ENCODE measurements around the gene AKR1B1. TPM values are rescaled to one million over a fixed set of nuclear protein-coding genes. Genes with fewer than 3 reads are reported as not detected.

The AKR1B1 gene
- polyA plus RNA-seq, 1 of the 3 experiments (the other 2 are of a cell fraction) = 216 TPM

GRCh38 chr7:134435161-134435920 is 23.6 kb downstream of the AKR1B1 start:
- TF ChIP-seq TCF12 (IDR thresholded peaks at IDR 0.05) (no peak), USF1 (IDR thresholded peaks at IDR 0.05; ENCODE audit: borderline replicate concordance, low read depth) (no peak), TAF1 (IDR thresholded peaks at IDR 0.05; ENCODE audit: borderline replicate concordance, low read depth, low read length) (no peak), ELF1 (IDR thresholded peaks at IDR 0.05) (no peak), RXRA (IDR thresholded peaks at IDR 0.05; ENCODE audit: borderline replicate concordance, low read depth) (no peak), NRF1 (IDR thresholded peaks at IDR 0.05; ENCODE audit: low read depth, low read length) (no peak)
- Histone ChIP-seq H3K4me2 (no peak overlapping the region), H3K9me2 (no peaks in the 10 kb centered on the region), H3F3A (replicated peaks; ENCODE audit: insufficient read depth) (no peaks in the 10 kb centered on the region), H3K9ac (no peak overlapping the region), H3K4me1 (ENCODE audit: control insufficient read depth in 1 of 2, insufficient read depth in 2 of 2, low read depth in 1 of 2, low read length in 1 of 2) (peaks cover 0 to 16% of the 10 kb centered on the region in 2 experiments; a peak in 1 of 4 replicates), H4K20me1 (ENCODE audit: insufficient read depth) (no peaks in the 10 kb centered on the region), H3K36me3 (replicated peaks in 1 of 2; ENCODE audit: control insufficient read depth in 1 of 2, insufficient read depth in 2 of 2, low read length in 1 of 2) (peaks cover 0 to 4% of the 10 kb centered on the region in 2 experiments), H3K4me3 (ENCODE audit: low read depth in 2 of 2, low read length in 1 of 2) (no peak overlapping the region), H3K79me2 (ENCODE audit: insufficient read depth) (no peaks in the 10 kb centered on the region), H3K9me3 (no peaks in the 10 kb centered on the region), H2AFZ (ENCODE audit: low read depth) (no peak overlapping the region), H3K27me3 (ENCODE audit: insufficient read depth) (no peaks in the 10 kb centered on the region), H3K27ac (ENCODE audit: low read depth in 2 of 2, low read length in 1 of 2) (no peak overlapping the region)
- WGBS (ENCODE audit: low lambda C conversion rate) = 77% methylated on average over 12 of the region's 12 CpGs
- no peak for DNase-seq
- POLR2A ChIA-PET = no interaction called here
- CTCF ChIA-PET = interaction anchor here (0.9 to 1.6 kb wide), 5 partner anchors 11 to 172 kb away, joined by 3 to 9 read pairs (median 4); no protein-coding TSS in a partner anchor

DNA sequence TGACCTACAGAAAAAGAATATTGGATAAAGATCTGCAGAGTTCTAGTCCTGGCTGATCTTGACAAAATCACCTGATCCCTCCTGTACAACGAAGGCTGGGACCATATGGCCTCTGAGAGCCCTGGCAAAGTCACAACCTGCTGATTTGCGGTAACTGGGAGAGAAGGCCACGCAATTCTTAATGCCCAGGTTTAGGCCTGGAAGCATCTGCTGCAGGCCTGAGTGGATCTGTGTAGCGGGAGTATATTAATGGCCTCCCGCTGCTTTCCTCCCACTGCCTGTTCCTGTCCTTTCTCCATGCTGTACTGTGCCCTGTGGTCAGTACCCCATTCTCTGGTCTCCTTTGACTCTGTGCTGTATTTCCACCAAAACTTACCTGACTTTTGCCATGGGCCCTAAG is 24.2 kb downstream of the AKR1B1 start:
- Histone ChIP-seq H3K4me3 (ENCODE audit: low read depth in 2 of 2, low read length in 1 of 2) (no peak overlapping the region), H3K36me3 (replicated peaks in 1 of 2; ENCODE audit: control insufficient read depth in 1 of 2, insufficient read depth in 2 of 2, low read length in 1 of 2) (no peaks in the 10 kb centered on the region), H3K9me3 (no peaks in the 10 kb centered on the region), H3K9me2 (no peaks in the 10 kb centered on the region), H3K79me2 (ENCODE audit: insufficient read depth) (no peaks in the 10 kb centered on the region), H4K20me1 (ENCODE audit: insufficient read depth) (no peaks in the 10 kb centered on the region), H2AFZ (ENCODE audit: low read depth) (no peak overlapping the region), H3F3A (replicated peaks; ENCODE audit: insufficient read depth) (no peaks in the 10 kb centered on the region), H3K4me1 (ENCODE audit: control insufficient read depth in 1 of 2, insufficient read depth in 2 of 2, low read depth in 1 of 2, low read length in 1 of 2) (peaks cover 0 to 16% of the 10 kb centered on the region in 2 experiments; a peak in 1 of 4 replicates), H3K27me3 (ENCODE audit: insufficient read depth) (no peaks in the 10 kb centered on the region), H3K4me2 (no peak overlapping the region), H3K9ac (no peak overlapping the region), H3K27ac (ENCODE audit: low read depth in 2 of 2, low read length in 1 of 2) (no peak overlapping the region)
- 93% methylated on average over 5 of the region's 5 CpGs for WGBS (ENCODE audit: low lambda C conversion rate)
- ChIA-PET CTCF (interaction anchor here (0.9 to 1.6 kb wide), 4 partner anchors 19 to 173 kb away, joined by 3 to 9 read pairs (median 4); no protein-coding TSS in a partner anchor), POLR2A (no interaction called here)
- TF ChIP-seq TAF1 (IDR thresholded peaks at IDR 0.05; ENCODE audit: borderline replicate concordance, low read depth, low read length) = no peak
- TF ChIP-seq, protein P1, sequence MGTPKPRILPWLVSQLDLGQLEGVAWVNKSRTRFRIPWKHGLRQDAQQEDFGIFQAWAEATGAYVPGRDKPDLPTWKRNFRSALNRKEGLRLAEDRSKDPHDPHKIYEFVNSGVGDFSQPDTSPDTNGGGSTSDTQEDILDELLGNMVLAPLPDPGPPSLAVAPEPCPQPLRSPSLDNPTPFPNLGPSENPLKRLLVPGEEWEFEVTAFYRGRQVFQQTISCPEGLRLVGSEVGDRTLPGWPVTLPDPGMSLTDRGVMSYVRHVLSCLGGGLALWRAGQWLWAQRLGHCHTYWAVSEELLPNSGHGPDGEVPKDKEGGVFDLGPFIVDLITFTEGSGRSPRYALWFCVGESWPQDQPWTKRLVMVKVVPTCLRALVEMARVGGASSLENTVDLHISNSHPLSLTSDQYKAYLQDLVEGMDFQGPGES (IDR thresholded peaks at IDR 0.05; ENCODE audit: low read depth, low read length) = no peak
- no peak for TF ChIP-seq EZH2phosphoT487 (IDR thresholded peaks at IDR 0.05; ENCODE audit: borderline replicate concordance, low read depth)
- TF ChIP-seq MXI1 (IDR thresholded peaks at IDR 0.05; ENCODE audit: low read depth, low read length) = no peak
- no peak for TF ChIP-seq USF1 (IDR thresholded peaks at IDR 0.05; ENCODE audit: borderline replicate concordance, low read depth)
- TF ChIP-seq, protein P2, sequence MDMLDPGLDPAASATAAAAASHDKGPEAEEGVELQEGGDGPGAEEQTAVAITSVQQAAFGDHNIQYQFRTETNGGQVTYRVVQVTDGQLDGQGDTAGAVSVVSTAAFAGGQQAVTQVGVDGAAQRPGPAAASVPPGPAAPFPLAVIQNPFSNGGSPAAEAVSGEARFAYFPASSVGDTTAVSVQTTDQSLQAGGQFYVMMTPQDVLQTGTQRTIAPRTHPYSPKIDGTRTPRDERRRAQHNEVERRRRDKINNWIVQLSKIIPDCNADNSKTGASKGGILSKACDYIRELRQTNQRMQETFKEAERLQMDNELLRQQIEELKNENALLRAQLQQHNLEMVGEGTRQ (IDR thresholded peaks at IDR 0.05; ENCODE audit: borderline replicate concordance, low read depth, low read length) = no peak
- no peak for TF ChIP-seq RAD21 (IDR thresholded peaks at IDR 0.05; ENCODE audit: low read length)
- no peak for DNase-seq

Measured in SK-N-SH (cell line).